Measurements from ENCODE around the gene CATSPER1.

The CATSPER1 gene

DNA sequence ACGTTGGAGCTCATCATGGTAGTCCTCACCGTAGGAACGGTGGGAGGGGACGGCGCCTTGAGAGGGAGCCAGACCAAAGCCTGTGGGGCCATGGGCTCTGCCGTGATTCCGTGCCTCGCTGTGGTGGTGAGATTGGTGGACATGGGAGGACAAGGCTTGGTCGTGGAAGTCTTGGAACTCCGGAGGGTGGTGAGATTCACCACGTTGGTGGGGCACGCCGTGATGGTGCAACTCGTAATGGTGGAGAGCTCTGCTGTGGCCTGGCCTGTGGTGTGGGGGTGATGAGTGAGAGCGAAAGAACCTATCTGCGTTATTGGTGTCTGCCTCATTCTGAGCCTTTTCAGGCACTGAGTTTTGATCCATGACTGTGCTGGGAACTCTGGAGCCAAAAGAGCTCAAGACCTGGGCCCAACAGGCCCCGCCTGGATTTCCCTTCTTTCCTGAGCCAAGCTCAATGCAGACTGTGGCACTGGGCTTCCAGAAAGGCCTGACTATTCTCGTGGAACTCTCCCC, at the start of gene CATSPER1:
Gene CATSPER1, minus strand, starts transcription at position 463 of the 513 bp plus-strand sequence. Its CDS starts 100 bp downstream, at position 363.
- Mint-ChIP-seq H3K4me1 (peaks cover 10% of the 10 kb centered on the region), H3K36me3 (ENCODE audit: low read depth) (no peaks in the 10 kb centered on the region), H3K27me3 (peaks cover 7% of the 10 kb centered on the region), H3K9me3 (no peaks in the 10 kb centered on the region), H3K4me3 (no peak within 1 kb of the TSS), H3K27ac (no peak within 1 kb of the TSS)
- DNase-seq (no peak), ATAC-seq (no peak)

DNA sequence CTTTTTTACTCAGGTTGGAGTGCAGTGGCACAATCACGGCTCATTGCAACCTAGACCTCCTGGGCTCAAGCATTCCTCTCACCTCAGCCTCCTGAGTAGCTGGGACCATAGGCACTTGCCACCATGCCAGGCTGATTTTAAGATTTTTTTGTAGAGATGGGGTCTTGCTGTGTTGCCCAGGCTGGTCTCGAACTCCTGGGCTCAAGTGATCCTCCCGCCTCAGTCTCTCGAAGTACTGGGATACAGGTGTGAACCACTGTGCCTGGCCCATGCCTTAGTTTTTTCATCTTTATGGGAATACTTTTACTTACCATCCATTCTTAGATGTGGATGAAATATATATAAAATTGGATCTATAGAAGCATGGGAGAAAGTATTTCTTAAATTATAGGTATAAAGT, 49.0 kb upstream of the CATSPER1 start:
- peaks cover 50% of the 10 kb centered on the region for H3K36me3 Mint-ChIP-seq (ENCODE audit: low read depth)
- ATAC-seq (no peak), DNase-seq (no peak)
- peaks cover 73% of the 10 kb centered on the region for H3K4me1 Mint-ChIP-seq
- H3K9me3 Mint-ChIP-seq, result no peaks in the 10 kb centered on the region
- no peaks in the 10 kb centered on the region for H3K27me3 Mint-ChIP-seq
- no peak overlapping the region for H3K4me3 Mint-ChIP-seq
- no peak overlapping the region for H3K27ac Mint-ChIP-seq

DNA sequence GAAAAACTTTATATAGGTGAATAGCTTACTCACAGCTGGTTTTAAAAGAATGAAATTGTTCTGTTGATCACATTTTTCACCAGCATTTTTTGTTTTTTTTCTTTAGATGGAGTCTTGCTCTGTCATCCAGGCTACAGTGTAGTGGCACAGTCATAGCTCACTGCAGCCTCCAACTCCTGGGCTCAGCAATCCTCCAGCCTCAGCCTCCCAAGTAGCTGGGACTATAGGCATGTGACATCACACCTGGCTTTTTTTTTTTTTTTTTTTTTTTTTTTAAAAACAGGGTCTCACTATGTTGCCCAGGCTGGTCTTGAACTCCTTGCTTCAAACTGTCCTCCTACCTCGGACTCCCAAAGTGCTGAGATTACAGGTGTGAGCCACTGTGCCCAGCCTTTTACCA, 47.4 kb upstream of the CATSPER1 start:
- DNase-seq, result no peak
- Mint-ChIP-seq H3K27ac (no peak overlapping the region), H3K27me3 (no peaks in the 10 kb centered on the region), H3K4me1 (peaks cover 66% of the 10 kb centered on the region), H3K4me3 (no peak overlapping the region), H3K36me3 (ENCODE audit: low read depth) (peaks cover 53% of the 10 kb centered on the region), H3K9me3 (no peaks in the 10 kb centered on the region)
- ATAC-seq, result no peak

DNA sequence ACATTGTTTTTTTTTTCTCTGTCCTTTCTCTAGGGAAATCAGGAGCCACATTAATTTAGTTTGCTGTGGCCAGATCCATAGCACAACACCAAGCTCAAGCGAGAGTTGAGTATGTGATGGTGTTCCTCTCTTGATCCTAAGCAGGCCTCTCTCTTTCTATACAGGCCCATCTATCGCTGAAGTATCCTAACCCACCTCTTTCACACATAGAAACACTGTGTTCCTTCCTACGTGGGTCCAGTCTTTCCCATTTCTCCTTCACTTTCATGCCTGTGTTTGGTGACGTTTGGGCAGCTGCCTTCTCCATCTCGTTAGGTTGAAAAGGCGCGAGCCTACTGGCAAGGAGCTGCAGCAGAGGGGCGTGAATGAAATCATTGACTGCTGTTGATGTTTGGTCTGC, 46.2 kb upstream of the CATSPER1 start:
- Mint-ChIP-seq H3K4me3 (peak overlapping the region; percentile 93), H3K36me3 (ENCODE audit: low read depth) (peaks cover 56% of the 10 kb centered on the region), H3K27me3 (no peaks in the 10 kb centered on the region), H3K4me1 (peaks cover 69% of the 10 kb centered on the region), H3K27ac (peak overlapping the region; percentile 88), H3K9me3 (no peaks in the 10 kb centered on the region)
- ATAC-seq (no peak), DNase-seq (no peak)

DNA sequence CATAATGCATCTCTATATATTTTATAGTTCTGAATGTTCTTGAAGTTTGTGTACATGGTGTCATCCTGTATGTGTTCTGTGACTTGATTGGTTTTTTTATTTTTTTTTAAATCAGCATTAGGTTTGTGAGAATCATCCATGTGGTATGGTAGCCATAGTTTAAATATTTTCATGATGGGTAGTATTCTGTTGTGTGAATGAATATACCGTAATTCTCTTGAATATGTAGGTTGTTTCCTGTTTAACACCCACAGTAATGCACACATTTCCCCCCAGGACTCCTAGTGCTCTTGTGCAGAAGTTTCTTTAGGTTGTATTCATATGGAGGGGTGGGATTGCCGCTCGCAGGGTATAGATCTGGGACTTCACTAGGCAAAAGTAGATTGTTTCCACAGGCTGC, 45.8 kb upstream of the CATSPER1 start:
- DNase-seq (no peak), ATAC-seq (no peak)
- H3K9me3 Mint-ChIP-seq, result no peaks in the 10 kb centered on the region
- H3K27ac Mint-ChIP-seq, result peak overlapping the region; percentile 88
- no peaks in the 10 kb centered on the region for H3K27me3 Mint-ChIP-seq
- peaks cover 58% of the 10 kb centered on the region for H3K36me3 Mint-ChIP-seq (ENCODE audit: low read depth)
- H3K4me3 Mint-ChIP-seq, result peak overlapping the region; percentile 93
- H3K4me1 Mint-ChIP-seq, result peaks cover 70% of the 10 kb centered on the region

DNA sequence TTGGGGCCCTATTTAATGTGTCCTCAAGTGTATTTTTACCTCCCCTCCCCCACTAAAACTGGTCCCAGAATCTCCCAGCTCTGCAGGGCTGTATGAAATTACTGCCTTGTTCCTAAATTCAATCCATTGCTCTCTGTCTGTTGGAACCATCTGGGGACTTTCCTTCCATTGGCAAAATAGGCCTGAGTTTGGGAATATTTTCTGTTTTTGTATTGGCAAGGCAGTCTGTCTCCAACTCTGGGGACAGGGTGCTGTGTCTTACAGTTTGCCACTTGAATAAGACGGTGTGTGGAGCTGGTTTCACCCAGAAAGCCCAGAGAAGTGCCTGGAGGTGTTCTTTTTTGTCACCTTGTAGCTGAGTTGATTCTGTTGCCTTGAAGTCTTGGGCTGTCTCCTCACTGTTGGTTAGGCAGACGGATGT, 45.1 kb upstream of the CATSPER1 start:
- peaks cover 74% of the 10 kb centered on the region for H3K4me1 Mint-ChIP-seq

DNA sequence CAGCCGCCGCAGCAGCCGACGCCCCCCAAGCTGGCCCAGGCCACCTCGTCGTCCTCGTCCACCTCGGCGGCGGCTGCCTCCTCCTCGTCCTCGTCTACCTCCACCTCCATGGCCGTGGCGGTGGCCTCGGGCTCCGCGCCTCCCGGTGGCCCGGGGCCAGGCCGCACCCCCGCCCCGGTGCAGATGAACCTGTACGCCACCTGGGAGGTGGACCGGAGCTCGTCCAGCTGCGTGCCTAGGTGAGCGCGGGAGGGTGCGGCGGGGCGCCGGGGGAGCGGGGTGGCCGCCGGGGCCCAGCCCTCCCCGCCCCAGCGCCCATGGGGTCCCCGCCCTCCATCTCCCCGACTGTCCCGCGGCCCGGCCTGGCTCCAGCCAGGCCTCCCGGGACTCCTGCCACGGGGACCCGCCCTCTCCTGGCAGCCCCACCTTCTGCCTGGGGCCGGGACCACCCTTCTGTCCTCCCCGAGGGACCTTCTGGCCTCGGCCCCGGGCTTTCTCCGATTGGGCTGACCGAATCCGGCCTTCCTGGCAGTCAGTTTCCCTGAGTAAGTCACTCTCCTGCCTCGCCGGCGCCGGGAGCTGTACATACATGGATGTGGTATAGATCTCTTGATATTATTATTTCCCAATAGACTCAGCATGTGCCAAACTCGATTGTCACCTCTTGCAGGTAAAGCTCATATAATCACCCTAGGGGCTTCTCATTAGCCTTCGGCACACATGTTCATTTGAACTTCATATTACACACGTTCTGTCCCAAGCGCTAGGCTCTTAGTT, 44.5 kb upstream of the CATSPER1 start:
- Mint-ChIP-seq H3K4me3 (peak overlapping the region; percentile 93), H3K9me3 (no peaks in the 10 kb centered on the region), H3K4me1 (peaks cover 72% of the 10 kb centered on the region), H3K36me3 (ENCODE audit: low read depth) (peaks cover 61% of the 10 kb centered on the region), H3K27ac (peak overlapping the region; percentile 88), H3K27me3 (no peaks in the 10 kb centered on the region)
- ATAC-seq (no peak), DNase-seq (no peak)

More for the DNA sequence above, 45.1 kb upstream of the CATSPER1 start:
- DNase-seq (no peak), ATAC-seq (no peak)
- Mint-ChIP-seq H3K4me3 (peak overlapping the region; percentile 93), H3K36me3 (ENCODE audit: low read depth) (peaks cover 61% of the 10 kb centered on the region), H3K9me3 (no peaks in the 10 kb centered on the region), H3K27ac (peak overlapping the region; percentile 88), H3K27me3 (no peaks in the 10 kb centered on the region)

DNA sequence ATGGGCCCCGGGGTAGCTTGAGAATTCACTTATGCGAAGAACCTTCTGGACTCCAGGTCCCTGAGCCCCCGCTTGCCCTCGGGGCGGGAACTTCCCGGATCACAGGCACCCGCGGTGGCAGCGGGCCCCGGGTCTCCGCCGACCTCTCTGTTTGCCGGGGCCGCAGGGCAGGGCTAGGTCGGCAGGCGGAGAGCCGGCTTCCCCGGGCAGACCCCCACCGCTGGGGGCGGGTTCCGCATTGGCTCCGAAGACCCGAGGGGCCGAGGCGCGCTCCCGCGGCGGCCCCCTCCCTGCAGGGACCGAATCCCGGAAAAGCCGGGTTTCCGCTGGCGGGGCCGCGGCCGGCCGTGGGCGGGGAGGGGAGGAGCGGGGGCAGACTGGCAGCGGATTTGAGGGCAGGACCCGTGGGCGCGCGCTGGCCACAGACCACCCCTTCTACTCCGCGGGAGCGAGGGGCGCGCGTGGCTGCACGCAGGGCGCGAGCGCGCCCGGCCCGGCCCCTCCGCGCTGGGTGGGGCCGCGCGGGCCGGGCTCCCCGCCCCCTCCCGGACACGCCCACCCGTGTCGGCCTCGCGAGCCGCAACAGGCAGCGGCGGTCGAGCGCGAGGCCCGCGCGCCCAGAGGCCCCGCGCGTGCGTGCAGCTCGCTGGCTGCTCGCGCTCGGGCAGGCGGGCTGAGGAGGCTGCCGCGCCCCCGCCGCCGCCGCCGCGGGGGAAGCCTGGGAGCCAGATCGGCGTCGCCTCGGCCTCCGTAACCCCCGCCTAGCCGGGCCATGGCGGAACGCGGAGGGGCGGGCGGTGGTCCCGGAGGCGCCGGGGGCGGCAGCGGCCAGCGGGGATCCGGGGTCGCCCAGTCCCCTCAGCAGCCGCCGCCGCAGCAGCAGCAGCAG, 43.7 kb upstream of the CATSPER1 start, which contains the start of gene PACS1:
Gene PACS1, plus strand, starts transcription at position 558 of the 889 bp plus-strand sequence. Its CDS starts 215 bp downstream, at position 773.
- H3K9me3 Mint-ChIP-seq, result no peaks in the 10 kb centered on the region
- H3K36me3 Mint-ChIP-seq (ENCODE audit: low read depth), result peaks cover 61% of the 10 kb centered on the region
- H3K27me3 Mint-ChIP-seq, result no peaks in the 10 kb centered on the region
- DNase-seq, result peak; percentile 85
- peak; percentile 53 for ATAC-seq
- peak within 1 kb of the TSS; percentile 95 for H3K27ac Mint-ChIP-seq
- H3K4me3 Mint-ChIP-seq, result peak within 1 kb of the TSS; percentile 93
- peaks cover 74% of the 10 kb centered on the region for H3K4me1 Mint-ChIP-seq

DNA sequence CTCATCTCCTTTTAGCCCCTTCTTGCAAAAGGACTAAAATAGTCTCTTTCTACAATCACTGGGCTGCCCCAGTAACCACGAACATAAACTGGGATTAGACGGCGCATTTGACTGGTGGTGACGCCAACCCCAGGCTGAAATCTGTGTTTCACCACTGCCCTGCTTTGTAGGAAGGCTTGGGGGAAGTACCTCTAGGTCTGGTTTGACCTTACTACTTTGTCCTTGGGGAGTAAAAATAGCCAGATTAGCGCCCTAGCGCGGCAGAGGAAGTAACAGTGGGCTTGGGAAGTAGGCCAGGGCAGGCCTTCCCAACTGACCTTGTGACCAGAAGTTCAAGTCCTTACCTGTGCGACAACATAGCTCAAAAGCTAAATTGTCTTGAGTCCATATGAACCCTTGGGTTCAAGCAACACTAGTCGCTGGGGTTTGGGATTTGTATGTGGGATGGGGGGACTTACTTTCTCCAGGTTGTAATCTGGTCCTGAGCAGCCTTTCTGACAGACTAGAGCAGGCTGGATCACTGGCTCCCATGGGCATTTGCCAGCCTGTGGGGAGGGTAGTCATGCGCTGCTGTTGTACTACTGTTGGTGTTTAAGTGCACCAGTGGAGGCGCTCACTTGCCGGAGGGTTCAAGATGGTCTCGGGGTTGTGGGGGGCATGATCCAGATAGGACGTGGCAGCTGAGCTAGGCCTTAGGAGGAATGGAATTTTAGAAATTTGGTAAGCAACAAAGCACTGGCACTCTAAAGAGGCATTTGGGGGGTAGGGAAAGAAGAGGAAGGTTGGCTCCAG, 42.8 kb upstream of the CATSPER1 start:
- Mint-ChIP-seq H3K27me3 (no peaks in the 10 kb centered on the region), H3K4me1 (peaks cover 68% of the 10 kb centered on the region)
- peak; percentile 58 for DNase-seq

DNA sequence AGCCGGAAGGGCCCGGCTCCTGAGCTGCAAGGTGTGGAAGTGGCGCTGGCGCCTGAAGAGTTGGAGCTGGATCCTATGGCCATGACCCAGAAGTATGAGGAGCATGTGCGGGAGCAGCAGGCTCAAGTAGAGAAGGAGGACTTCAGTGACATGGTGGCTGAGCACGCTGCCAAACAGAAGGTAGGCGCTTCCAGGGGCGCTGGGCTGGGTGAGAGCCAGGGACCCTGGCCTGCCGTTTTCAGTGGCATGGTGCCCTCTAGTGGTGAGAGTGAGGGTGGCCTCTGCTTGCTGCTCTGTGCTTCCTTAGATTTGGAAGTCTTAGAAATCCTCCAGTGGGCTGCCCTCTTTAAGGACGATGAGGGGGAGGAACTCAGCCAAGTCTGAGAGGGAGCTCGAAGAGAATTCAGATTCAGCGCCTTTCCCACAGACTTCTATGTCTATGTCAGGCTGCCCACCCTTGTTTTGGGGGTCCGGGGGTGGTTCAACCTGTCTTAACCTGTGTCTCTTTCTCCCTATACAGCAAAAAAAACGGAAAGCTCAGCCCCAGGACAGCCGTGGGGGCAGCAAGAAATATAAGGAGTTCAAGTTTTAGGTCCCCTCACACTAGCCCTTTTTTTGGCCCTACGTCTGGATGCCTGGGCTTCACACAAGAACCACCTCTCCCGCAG, 42.0 kb upstream of the CATSPER1 start:
- peak; percentile 39 for ATAC-seq
- peak; percentile 81 for DNase-seq
- Mint-ChIP-seq H3K27me3 (no peaks in the 10 kb centered on the region), H3K27ac (peak overlapping the region; percentile 95), H3K4me1 (peaks cover 66% of the 10 kb centered on the region), H3K36me3 (ENCODE audit: low read depth) (peaks cover 69% of the 10 kb centered on the region), H3K9me3 (no peaks in the 10 kb centered on the region), H3K4me3 (peak overlapping the region; percentile 77)

More for the DNA sequence above, 42.8 kb upstream of the CATSPER1 start:
- ATAC-seq, result peak; percentile 33
- H3K27ac Mint-ChIP-seq, result peak overlapping the region; percentile 95
- H3K4me3 Mint-ChIP-seq, result peak overlapping the region; percentile 77
- H3K9me3 Mint-ChIP-seq, result no peaks in the 10 kb centered on the region
- H3K36me3 Mint-ChIP-seq (ENCODE audit: low read depth), result peaks cover 64% of the 10 kb centered on the region

DNA sequence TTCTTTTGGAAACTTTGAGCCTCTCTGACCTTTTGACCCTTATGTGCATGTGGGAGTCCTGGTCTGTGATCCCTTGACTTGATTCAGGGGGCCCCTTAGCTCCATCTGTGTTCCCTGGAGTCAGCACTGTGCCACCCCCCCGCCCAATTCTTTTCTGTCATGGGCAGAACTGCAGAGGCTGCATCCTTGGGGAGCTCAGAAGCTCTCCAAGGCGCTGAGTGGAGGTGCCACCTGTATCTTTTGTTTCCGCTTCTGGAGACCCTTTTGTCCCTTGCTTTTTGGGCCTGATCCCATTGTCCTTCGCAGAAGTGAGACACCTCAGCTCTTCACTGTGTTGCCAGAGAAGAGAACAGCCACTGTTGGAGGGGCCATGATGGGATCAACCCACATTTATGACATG, 41.4 kb upstream of the CATSPER1 start:
- Mint-ChIP-seq H3K36me3 (ENCODE audit: low read depth) (peaks cover 72% of the 10 kb centered on the region), H3K27ac (peak overlapping the region; percentile 95), H3K9me3 (no peaks in the 10 kb centered on the region), H3K4me3 (no peak overlapping the region), H3K27me3 (no peaks in the 10 kb centered on the region), H3K4me1 (peaks cover 64% of the 10 kb centered on the region)
- DNase-seq (no peak), ATAC-seq (no peak)

DNA sequence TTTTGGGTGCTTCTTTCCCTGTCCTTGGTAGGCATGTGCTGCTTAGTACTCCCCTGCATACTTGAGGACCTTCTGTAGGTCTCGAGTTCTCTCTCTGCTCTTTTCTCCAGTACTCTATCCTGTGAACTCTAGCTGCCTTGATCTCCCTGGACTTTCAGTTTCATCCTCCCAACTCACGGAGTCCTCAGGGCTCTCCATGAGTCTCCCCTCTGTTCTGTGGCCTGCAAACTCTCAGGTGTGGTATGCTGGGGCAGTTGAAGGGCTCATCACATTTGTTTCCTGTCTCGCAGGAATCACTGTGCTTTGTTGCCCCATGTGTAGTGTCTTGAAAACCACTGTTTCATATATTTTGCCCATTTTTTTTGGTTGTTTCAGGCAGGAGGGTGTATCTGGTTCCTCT, 40.5 kb upstream of the CATSPER1 start:
- Mint-ChIP-seq H3K27me3 (no peaks in the 10 kb centered on the region), H3K4me1 (peaks cover 58% of the 10 kb centered on the region), H3K9me3 (no peaks in the 10 kb centered on the region), H3K27ac (peak overlapping the region; percentile 37), H3K36me3 (ENCODE audit: low read depth) (peaks cover 71% of the 10 kb centered on the region), H3K4me3 (no peak overlapping the region)
- no peak for DNase-seq
- no peak for ATAC-seq

DNA sequence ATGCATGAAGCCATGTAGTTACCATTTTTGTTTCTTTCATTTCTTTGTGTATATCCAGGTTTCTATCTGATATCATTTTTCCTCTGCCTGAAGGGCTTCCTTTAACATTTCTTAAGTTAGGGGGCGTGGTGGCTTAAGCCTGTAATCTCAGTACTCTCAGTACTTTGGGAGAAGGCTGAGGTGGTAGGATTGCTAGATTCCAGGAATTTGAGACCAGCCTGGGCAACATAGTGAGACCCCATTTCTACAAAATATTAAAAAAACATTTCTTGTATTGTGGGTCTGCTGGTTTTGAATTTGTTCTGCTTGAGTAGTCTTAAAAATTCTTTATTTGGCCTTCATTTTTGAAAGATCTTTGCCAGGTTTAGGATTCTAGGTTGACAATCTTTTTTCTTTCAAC, 38.3 kb upstream of the CATSPER1 start:
- peaks cover 71% of the 10 kb centered on the region for H3K4me1 Mint-ChIP-seq
- no peak overlapping the region for H3K27ac Mint-ChIP-seq

More for the DNA sequence above, 38.3 kb upstream of the CATSPER1 start:
- ATAC-seq, result no peak
- no peaks in the 10 kb centered on the region for H3K27me3 Mint-ChIP-seq
- no peak for DNase-seq
- H3K4me3 Mint-ChIP-seq, result no peak overlapping the region
- no peaks in the 10 kb centered on the region for H3K9me3 Mint-ChIP-seq
- H3K36me3 Mint-ChIP-seq (ENCODE audit: low read depth), result peaks cover 83% of the 10 kb centered on the region

Measured in activated naive CD8-positive, alpha-beta T cell treated with anti-CD3 and anti-CD28 coated beads, Interleukin-2, amount 50 U/mL, for 24 hours (primary cell).